ENCODE results near the gene COX7A2L. TPM values are rescaled to one million over a fixed set of nuclear protein-coding genes. Genes with fewer than 3 reads are reported as not detected.
A peak's percentile ranks its signal among the peaks of the same experiment; 100 is the strongest.

COX7A2L gene
- total RNA-seq, 1 donor from 2014 or later, result 85.7 TPM

DNA sequence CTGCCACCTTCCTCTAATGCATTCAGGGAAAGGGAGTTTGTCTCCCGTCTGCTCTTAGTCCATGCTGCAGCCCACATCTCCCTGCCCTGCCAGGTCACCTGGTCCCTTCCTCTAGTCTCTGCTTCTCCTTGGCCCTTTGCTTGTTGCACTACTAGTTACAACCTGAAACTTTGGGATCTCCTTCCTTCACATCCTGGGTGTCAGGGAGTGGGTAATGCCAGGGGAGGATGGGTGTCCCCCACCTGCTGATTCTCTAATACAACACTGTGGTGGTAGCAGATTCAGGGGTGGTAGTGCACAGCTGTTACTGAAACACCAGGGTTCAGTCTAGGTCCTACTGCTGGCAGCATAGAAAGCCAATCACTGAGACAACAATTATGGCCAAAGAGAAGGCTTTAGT, 31.2 kb upstream of the COX7A2L start:
- Mint-ChIP-seq H3K36me3 (ENCODE audit: insufficient read depth) (no peaks in the 10 kb centered on the region), H3K4me1 (ENCODE audit: low read depth) (peaks cover 14% of the 10 kb centered on the region), H3K27me3 (no peaks in the 10 kb centered on the region), H3K9me3 (ENCODE audit: low read depth) (peaks cover 3% of the 10 kb centered on the region), H3K4me3 (ENCODE audit: low read depth) (no peak overlapping the region), H3K27ac (peak overlapping the region; percentile 62)
- no peak for DNase-seq (ENCODE audit: low spot score, unreplicated experiment)
- no peak for TF ChIP-seq CTCF (IDR thresholded peaks at IDR 0.05; ENCODE audit: unreplicated experiment)

- H3K4me1 Mint-ChIP-seq (ENCODE audit: low read depth), result peaks cover 14% of the 10 kb centered on the region
- no peak for DNase-seq (ENCODE audit: low spot score, unreplicated experiment)
- H3K27ac Mint-ChIP-seq, result no peak overlapping the region
- no peaks in the 10 kb centered on the region for H3K27me3 Mint-ChIP-seq
- H3K4me3 Mint-ChIP-seq (ENCODE audit: low read depth), result no peak overlapping the region
- H3K9me3 Mint-ChIP-seq (ENCODE audit: low read depth), result peaks cover 3% of the 10 kb centered on the region
- no peak for TF ChIP-seq CTCF (IDR thresholded peaks at IDR 0.05; ENCODE audit: unreplicated experiment)
- H3K36me3 Mint-ChIP-seq (ENCODE audit: insufficient read depth), result no peaks in the 10 kb centered on the region
Measured at GRCh38 chr2:42390401-42390969, 29.5 kb upstream of the COX7A2L start.

- Mint-ChIP-seq H3K4me1 (ENCODE audit: low read depth) (peaks cover 14% of the 10 kb centered on the region), H3K36me3 (ENCODE audit: insufficient read depth) (no peaks in the 10 kb centered on the region), H3K27ac (no peak overlapping the region), H3K4me3 (ENCODE audit: low read depth) (no peak overlapping the region), H3K9me3 (ENCODE audit: low read depth) (no peaks in the 10 kb centered on the region), H3K27me3 (no peaks in the 10 kb centered on the region)
- peak; percentile 53 for TF ChIP-seq CTCF (IDR thresholded peaks at IDR 0.05; ENCODE audit: unreplicated experiment)
- DNase-seq (ENCODE audit: low spot score, unreplicated experiment), result no peak
Measured at GRCh38 chr2:42386682-42387081, 25.7 kb upstream of the COX7A2L start.

- no peaks in the 10 kb centered on the region for H3K9me3 Mint-ChIP-seq (ENCODE audit: low read depth)
- no peak for DNase-seq (ENCODE audit: low spot score, unreplicated experiment)
- TF ChIP-seq CTCF (IDR thresholded peaks at IDR 0.05; ENCODE audit: unreplicated experiment), result peak; percentile 29
- no peaks in the 10 kb centered on the region for H3K27me3 Mint-ChIP-seq
- no peaks in the 10 kb centered on the region for H3K36me3 Mint-ChIP-seq (ENCODE audit: insufficient read depth)
- no peak overlapping the region for H3K27ac Mint-ChIP-seq
- peaks cover 4% of the 10 kb centered on the region for H3K4me1 Mint-ChIP-seq (ENCODE audit: low read depth)
- no peak overlapping the region for H3K4me3 Mint-ChIP-seq (ENCODE audit: low read depth)
Measured at GRCh38 chr2:42385225-42385624, 24.2 kb upstream of the COX7A2L start.

- Mint-ChIP-seq H3K9me3 (ENCODE audit: low read depth) (no peaks in the 10 kb centered on the region), H3K4me1 (ENCODE audit: low read depth) (no peaks in the 10 kb centered on the region), H3K27me3 (no peaks in the 10 kb centered on the region), H3K27ac (no peak overlapping the region), H3K36me3 (ENCODE audit: insufficient read depth) (no peaks in the 10 kb centered on the region), H3K4me3 (ENCODE audit: low read depth) (no peak overlapping the region)
- DNase-seq (ENCODE audit: low spot score, unreplicated experiment), result no peak
- TF ChIP-seq CTCF (IDR thresholded peaks at IDR 0.05; ENCODE audit: unreplicated experiment), result no peak
Measured at GRCh38 chr2:42383855-42384530, 23.0 kb upstream of the COX7A2L start.

Data from progenitor cell of endocrine pancreas (in vitro differentiated cells).